ENCODE results near the gene FBLN1.
"Not testable (repeated sequence)": the region's sequence is repeated elsewhere in the genome, so short reads cannot be mapped to it uniquely, and the experiment has no call there.

The FBLN1 gene

GRCh38 chr22:45529971-45530575 is 27.4 kb downstream of the FBLN1 start:
- DNase-seq (ENCODE audit: insufficient read length, low spot score) (no peak), FAIRE-seq (no peak)
- TF ChIP-seq PAX5 (IDR thresholded peaks at IDR 0.05; ENCODE audit: insufficient read depth, low read length, severe bottlenecking) (no peak), POU2F2 (IDR thresholded peaks at IDR 0.05; ENCODE audit: low read depth, low read length) (no peak), SPI1 (IDR thresholded peaks at IDR 0.05; ENCODE audit: low read depth, low read length) (no peak), POLR2A (IDR thresholded peaks at IDR 0.05; ENCODE audit: low read depth, low read length) (no peak), POLR2AphosphoS5 (IDR thresholded peaks at IDR 0.05; ENCODE audit: low read depth, low read length) (no peak), TAF1 (IDR thresholded peaks at IDR 0.05; ENCODE audit: low read depth, low read length) (no peak)

GRCh38 chr22:45531441-45532234 is 29.0 kb downstream of the FBLN1 start:
- no peak for DNase-seq (ENCODE audit: insufficient read length, low spot score)
- no peak for FAIRE-seq
- no peak for TF ChIP-seq TAF1 (IDR thresholded peaks at IDR 0.05; ENCODE audit: low read depth, low read length)
- no peak for TF ChIP-seq POU2F2 (IDR thresholded peaks at IDR 0.05; ENCODE audit: low read depth, low read length)
- no peak for TF ChIP-seq PAX5 (IDR thresholded peaks at IDR 0.05; ENCODE audit: insufficient read depth, low read length, severe bottlenecking)
- no peak for TF ChIP-seq POLR2A (IDR thresholded peaks at IDR 0.05; ENCODE audit: low read depth, low read length)
- TF ChIP-seq POLR2AphosphoS5 (IDR thresholded peaks at IDR 0.05; ENCODE audit: low read depth, low read length), result no peak
- TF ChIP-seq SPI1 (IDR thresholded peaks at IDR 0.05; ENCODE audit: low read depth, low read length), result no peak

GRCh38 chr22:45532235-45532631 is 29.6 kb downstream of the FBLN1 start:
- DNase-seq (ENCODE audit: insufficient read length, low spot score) (no peak), FAIRE-seq (no peak)
- TF ChIP-seq POLR2AphosphoS5 (IDR thresholded peaks at IDR 0.05; ENCODE audit: low read depth, low read length) (no peak), SPI1 (IDR thresholded peaks at IDR 0.05; ENCODE audit: low read depth, low read length) (no peak), PAX5 (IDR thresholded peaks at IDR 0.05; ENCODE audit: insufficient read depth, low read length, severe bottlenecking) (no peak), POU2F2 (IDR thresholded peaks at IDR 0.05; ENCODE audit: low read depth, low read length) (no peak), TAF1 (IDR thresholded peaks at IDR 0.05; ENCODE audit: low read depth, low read length) (no peak), POLR2A (IDR thresholded peaks at IDR 0.05; ENCODE audit: low read depth, low read length) (no peak)

- TF ChIP-seq SPI1 (IDR thresholded peaks at IDR 0.05; ENCODE audit: low read depth, low read length) (no peak), POLR2A (IDR thresholded peaks at IDR 0.05; ENCODE audit: low read depth, low read length) (no peak), POLR2AphosphoS5 (IDR thresholded peaks at IDR 0.05; ENCODE audit: low read depth, low read length) (no peak), POU2F2 (IDR thresholded peaks at IDR 0.05; ENCODE audit: low read depth, low read length) (no peak), PAX5 (IDR thresholded peaks at IDR 0.05; ENCODE audit: insufficient read depth, low read length, severe bottlenecking) (no peak), TAF1 (IDR thresholded peaks at IDR 0.05; ENCODE audit: low read depth, low read length) (no peak)
- no peak for FAIRE-seq
Observed at GRCh38 chr22:45533703-45534102, 31.0 kb downstream of the FBLN1 start.

GRCh38 chr22:45534339-45535192 is 31.9 kb downstream of the FBLN1 start:
- TF ChIP-seq SPI1 (IDR thresholded peaks at IDR 0.05; ENCODE audit: low read depth, low read length) (no peak), TAF1 (IDR thresholded peaks at IDR 0.05; ENCODE audit: low read depth, low read length) (no peak)
- DNase-seq (ENCODE audit: insufficient read length, low spot score) (no peak), FAIRE-seq (no peak)

More at GRCh38 chr22:45533703-45534102, 31.0 kb downstream of the FBLN1 start:
- DNase-seq (ENCODE audit: insufficient read length, low spot score), result no peak

- TF ChIP-seq TAF1 (IDR thresholded peaks at IDR 0.05; ENCODE audit: low read depth, low read length) (no peak), POLR2A (IDR thresholded peaks at IDR 0.05; ENCODE audit: low read depth, low read length) (no peak), SPI1 (IDR thresholded peaks at IDR 0.05; ENCODE audit: low read depth, low read length) (no peak), POLR2AphosphoS5 (IDR thresholded peaks at IDR 0.05; ENCODE audit: low read depth, low read length) (no peak), PAX5 (IDR thresholded peaks at IDR 0.05; ENCODE audit: insufficient read depth, low read length, severe bottlenecking) (no peak), POU2F2 (IDR thresholded peaks at IDR 0.05; ENCODE audit: low read depth, low read length) (no peak)
- no peak for DNase-seq (ENCODE audit: insufficient read length, low spot score)
- no peak for FAIRE-seq
Observed at GRCh38 chr22:45535290-45535689, 32.6 kb downstream of the FBLN1 start.

- FAIRE-seq, result not testable (repeated sequence)
Observed at GRCh38 chr22:45535835-45536234, 33.2 kb downstream of the FBLN1 start.

GRCh38 chr22:45537734-45538181 is 35.1 kb downstream of the FBLN1 start:
- no peak for FAIRE-seq
- no peak for DNase-seq (ENCODE audit: insufficient read length, low spot score)
- TF ChIP-seq POU2F2 (IDR thresholded peaks at IDR 0.05; ENCODE audit: low read depth, low read length), result no peak
- no peak for TF ChIP-seq PAX5 (IDR thresholded peaks at IDR 0.05; ENCODE audit: insufficient read depth, low read length, severe bottlenecking)
- no peak for TF ChIP-seq POLR2AphosphoS5 (IDR thresholded peaks at IDR 0.05; ENCODE audit: low read depth, low read length)
- TF ChIP-seq SPI1 (IDR thresholded peaks at IDR 0.05; ENCODE audit: low read depth, low read length), result no peak
- no peak for TF ChIP-seq POLR2A (IDR thresholded peaks at IDR 0.05; ENCODE audit: low read depth, low read length)
- no peak for TF ChIP-seq TAF1 (IDR thresholded peaks at IDR 0.05; ENCODE audit: low read depth, low read length)

More at GRCh38 chr22:45535835-45536234, 33.2 kb downstream of the FBLN1 start:
- DNase-seq (ENCODE audit: insufficient read length, low spot score), result not testable (repeated sequence)

- DNase-seq (ENCODE audit: insufficient read length, low spot score), result no peak
- no peak for FAIRE-seq
- TF ChIP-seq SPI1 (IDR thresholded peaks at IDR 0.05; ENCODE audit: low read depth, low read length) (no peak), POLR2A (IDR thresholded peaks at IDR 0.05; ENCODE audit: low read depth, low read length) (no peak)
Observed at GRCh38 chr22:45538281-45538680, 35.6 kb downstream of the FBLN1 start.

Data from GM12891 (cell line).